22Rv1 (cell line): Measurements from ENCODE around the gene KRT6B.

Source experiments
- CTCF ChIP-seq: fragments of 450-650 bp; IDR thresholded peaks from 2 replicates; pipeline ENCODE4 v1.5.1; 2017; ENCODE audit warnings: mild to moderate bottlenecking
- ZFX ChIP-seq: fragments of 450-650 bp; IDR thresholded peaks from 2 replicates; pipeline ENCODE4 v1.6.1; 2017; ENCODE audit warnings: antibody characterized with exemption, borderline replicate concordance

GRCh38 chr12:52426034-52426433 lies 25.9 kb downstream of the KRT6B start:
- TF ChIP-seq CTCF (no peak), ZFX (no peak)
